Keratinocyte (primary cell): ENCODE results near the gene CIRBP. TPM values are rescaled to one million over a fixed set of nuclear protein-coding genes. Genes with fewer than 3 reads are reported as not detected.

ENCODE experiments used
- DNase-seq: peaks from one replicate; pipeline ENCODE4 v3.0.0-alpha.2; 2011; ENCODE audit warnings: low read depth, missing footprints, low spot score
- FAIRE-seq: peaks from 2 replicates; lab custom pipeline; 2011; peaks lifted over from hg19 to GRCh38; lab: Jason Lieb, UNC
- H2AFZ ChIP-seq: 2 replicates; pipeline ENCODE4 v1.6.0; 2012; ENCODE audit warnings: low read length, control low read depth, inconsistent platforms; ENCODE audit not compliant: control insufficient read depth
- H3K27ac ChIP-seq: 2 replicates; pipeline ENCODE4 v1.5.1; 2011; ENCODE audit warnings: low read length; ENCODE audit not compliant: control insufficient read depth, insufficient read depth
- H3K27me3 ChIP-seq: 3 replicates; pipeline ENCODE4 v1.6.0; 2011; ENCODE audit warnings: low read length; ENCODE audit not compliant: control insufficient read depth, insufficient read depth; ENCODE audit errors: extremely low read depth
- H3K36me3 ChIP-seq, 2 experiments: 2 replicates in 1 of 2; 3 replicates in 1 of 2; pipeline ENCODE4 v1.5.1; 2011; ENCODE audit warnings: low read length in 2 of 2, mild to moderate bottlenecking in 1 of 2; ENCODE audit not compliant: control insufficient read depth in 2 of 2, insufficient read depth in 2 of 2; ENCODE audit errors: extremely low read depth in 1 of 2
- H3K4me1 ChIP-seq: 3 replicates; pipeline ENCODE4 v1.5.1; 2011; ENCODE audit warnings: low read length; ENCODE audit not compliant: control insufficient read depth, insufficient read depth; ENCODE audit errors: extremely low read depth
- H3K4me2 ChIP-seq: 3 replicates; pipeline ENCODE4 v1.6.0; 2011; ENCODE audit warnings: low read depth, low read length; ENCODE audit not compliant: control insufficient read depth, insufficient read depth; ENCODE audit errors: extremely low read depth
- H3K4me3 ChIP-seq, 3 experiments: fragments of 200-600 bp in 1 of 3; sonication (generic) in 1 of 3; 2 replicates in 2 of 3; 3 replicates in 1 of 3; pipeline ENCODE4 v1.5.1; 2011 to 2016; ENCODE audit warnings: low read length in 3 of 3, mild to moderate bottlenecking in 3 of 3, control low read depth in 2 of 3, inconsistent platforms in 1 of 3, low read depth in 1 of 3, mixed read lengths in 1 of 3, mixed run types in 1 of 3, moderate library complexity in 1 of 3; ENCODE audit not compliant: control insufficient read depth in 2 of 3, insufficient read depth in 2 of 3; ENCODE audit errors: extremely low read depth in 1 of 3
- H3K79me2 ChIP-seq: 2 replicates; pipeline ENCODE4 v1.6.0; 2012; ENCODE audit warnings: low read length; ENCODE audit not compliant: control insufficient read depth, insufficient read depth
- H3K9ac ChIP-seq: 3 replicates; pipeline ENCODE4 v1.6.0; 2011; ENCODE audit warnings: low read length; ENCODE audit not compliant: control insufficient read depth, insufficient read depth; ENCODE audit errors: extremely low read depth
- H3K9me1 ChIP-seq: 3 replicates; pipeline ENCODE4 v1.6.0; 2011; ENCODE audit warnings: low read length; ENCODE audit not compliant: control insufficient read depth, insufficient read depth; ENCODE audit errors: extremely low read depth
- H3K9me3 ChIP-seq: 2 replicates; pipeline ENCODE4 v1.5.1; 2012; ENCODE audit warnings: low read depth, low read length; ENCODE audit not compliant: control insufficient read depth
- H4K20me1 ChIP-seq: 3 replicates; pipeline ENCODE4 v1.6.0; 2011; ENCODE audit warnings: low read length; ENCODE audit not compliant: control insufficient read depth, insufficient read depth; ENCODE audit errors: extremely low read depth
- EZH2 ChIP-seq: IDR thresholded peaks from one replicate; pipeline ENCODE4 v1.6.1; 2012; ENCODE audit warnings: inconsistent platforms, mild to moderate bottlenecking, low read length, moderate library complexity
- dilution Hi-C: fragments of 300-500 bp; cut with MboI; formaldehyde crosslinking; loops from one replicate; pipeline ENCODE4 v1.7.0; 2020; ENCODE audit warnings: low sequenced_read_pairs; ENCODE audit not compliant: extremely low pct_ligation_motif_present
- polyA plus RNA-seq, 5 experiments: library from polyadenylated mRNA; depleted of rRNA in 3 of 5; stranded (reverse) in 3 of 5; stranded (forward) in 1 of 5; unstranded in 1 of 5; fragments of >200 nt; gene quantifications; 1 replicate in 1 of 5; 2 replicates in 3 of 5; 3 replicates in 1 of 5; pipeline versions ENCODE4 v1.2.1 to v1.2.3, GENCODE V29; 2011 to 2012; ENCODE audit warnings: missing spikeins in 2 of 5, low read depth in 1 of 5, low replicate concordance in 1 of 5
- TF ChIP-seq, protein P1 (sequence below), 3 experiments: IDR thresholded peaks in 1 of 3; conservative IDR thresholded peaks in 1 of 3; optimal IDR thresholded peaks in 1 of 3; 2 replicates in 2 of 3; 3 replicates in 1 of 3; pipeline versions ENCODE3 to v1.5.1; 2011; ENCODE audit warnings: low read length in 3 of 3, mild to moderate bottlenecking in 3 of 3, moderate library complexity in 2 of 3, control low read depth in 1 of 3, inconsistent platforms in 1 of 3; ENCODE audit not compliant: insufficient read depth in 2 of 3; ENCODE audit errors: extremely low read depth in 1 of 3

The CIRBP gene
- polyA plus RNA-seq, 1 donor (not counting 4 experiments of a cell fraction or from before 2014, with no cell fraction given), result 113 TPM

DNA sequence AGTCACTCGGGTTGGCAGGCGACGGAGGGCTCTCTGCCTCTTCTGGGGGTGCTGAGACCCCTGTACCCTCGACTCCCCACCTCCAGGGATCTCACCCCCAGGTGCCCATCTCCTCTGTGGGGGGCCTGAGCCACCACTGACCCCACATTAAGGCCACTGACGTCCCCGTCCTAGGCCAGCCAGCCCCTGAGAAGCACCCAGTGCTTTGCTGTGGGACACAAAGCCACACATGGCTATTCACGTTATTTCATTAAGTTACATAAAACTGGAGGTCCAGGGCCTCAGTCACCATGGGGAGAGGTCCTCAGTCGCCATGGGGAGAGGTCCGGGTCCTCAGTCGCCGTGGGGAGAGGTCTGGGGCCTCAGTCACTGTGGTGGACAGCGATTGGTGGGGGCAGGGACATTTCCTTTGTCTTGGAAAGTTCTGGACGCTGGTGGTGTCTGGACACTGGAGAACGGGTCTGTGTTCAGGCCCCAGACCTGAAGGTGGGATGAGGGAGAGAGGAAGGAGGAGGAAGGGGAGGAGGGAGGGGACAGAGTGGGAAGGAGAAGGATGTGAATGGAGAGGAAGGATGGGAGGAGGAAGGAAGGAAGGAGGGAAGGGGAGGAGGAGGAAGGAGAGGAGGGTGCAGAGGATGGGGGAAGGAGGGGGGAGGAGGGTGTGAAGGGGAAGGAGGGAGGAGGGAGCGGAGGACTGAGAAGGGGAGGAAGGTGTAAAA is 12.6 kb downstream of the CIRBP start:
- no peaks in the 10 kb centered on the region for H3K9me1 ChIP-seq
- no peak overlapping the region for H3K4me3 ChIP-seq
- H3K9me3 ChIP-seq, result no peaks in the 10 kb centered on the region
- dilution Hi-C loops, result no loop called here
- H3K4me1 ChIP-seq, result no peaks in the 10 kb centered on the region
- FAIRE-seq (no peak), DNase-seq (no peak)
- no peak overlapping the region for H2AFZ ChIP-seq
- peaks cover 33% of the 10 kb centered on the region for H3K27me3 ChIP-seq
- H3K79me2 ChIP-seq, result peaks cover under 1% of the 10 kb centered on the region
- no peak overlapping the region for H3K27ac ChIP-seq
- H3K36me3 ChIP-seq, result peaks cover 7 to 19% of the 10 kb centered on the region in 2 experiments
- H4K20me1 ChIP-seq, result peaks cover 14% of the 10 kb centered on the region
- H3K9ac ChIP-seq, result no peak overlapping the region
- no peak for TF ChIP-seq EZH2
- TF ChIP-seq, protein P1, sequence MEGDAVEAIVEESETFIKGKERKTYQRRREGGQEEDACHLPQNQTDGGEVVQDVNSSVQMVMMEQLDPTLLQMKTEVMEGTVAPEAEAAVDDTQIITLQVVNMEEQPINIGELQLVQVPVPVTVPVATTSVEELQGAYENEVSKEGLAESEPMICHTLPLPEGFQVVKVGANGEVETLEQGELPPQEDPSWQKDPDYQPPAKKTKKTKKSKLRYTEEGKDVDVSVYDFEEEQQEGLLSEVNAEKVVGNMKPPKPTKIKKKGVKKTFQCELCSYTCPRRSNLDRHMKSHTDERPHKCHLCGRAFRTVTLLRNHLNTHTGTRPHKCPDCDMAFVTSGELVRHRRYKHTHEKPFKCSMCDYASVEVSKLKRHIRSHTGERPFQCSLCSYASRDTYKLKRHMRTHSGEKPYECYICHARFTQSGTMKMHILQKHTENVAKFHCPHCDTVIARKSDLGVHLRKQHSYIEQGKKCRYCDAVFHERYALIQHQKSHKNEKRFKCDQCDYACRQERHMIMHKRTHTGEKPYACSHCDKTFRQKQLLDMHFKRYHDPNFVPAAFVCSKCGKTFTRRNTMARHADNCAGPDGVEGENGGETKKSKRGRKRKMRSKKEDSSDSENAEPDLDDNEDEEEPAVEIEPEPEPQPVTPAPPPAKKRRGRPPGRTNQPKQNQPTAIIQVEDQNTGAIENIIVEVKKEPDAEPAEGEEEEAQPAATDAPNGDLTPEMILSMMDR (optimal IDR thresholded peaks at IDR 0.05 in 1 of 3, IDR thresholded peaks at IDR 0.05 in 1 of 3, conservative IDR thresholded peaks at IDR 0.05 in 1 of 3; ENCODE audit: extremely low read depth in 1 of 3, insufficient read depth in 2 of 3, low read length in 3 of 3), result no peak
- H3K4me2 ChIP-seq, result no peak overlapping the region

DNA sequence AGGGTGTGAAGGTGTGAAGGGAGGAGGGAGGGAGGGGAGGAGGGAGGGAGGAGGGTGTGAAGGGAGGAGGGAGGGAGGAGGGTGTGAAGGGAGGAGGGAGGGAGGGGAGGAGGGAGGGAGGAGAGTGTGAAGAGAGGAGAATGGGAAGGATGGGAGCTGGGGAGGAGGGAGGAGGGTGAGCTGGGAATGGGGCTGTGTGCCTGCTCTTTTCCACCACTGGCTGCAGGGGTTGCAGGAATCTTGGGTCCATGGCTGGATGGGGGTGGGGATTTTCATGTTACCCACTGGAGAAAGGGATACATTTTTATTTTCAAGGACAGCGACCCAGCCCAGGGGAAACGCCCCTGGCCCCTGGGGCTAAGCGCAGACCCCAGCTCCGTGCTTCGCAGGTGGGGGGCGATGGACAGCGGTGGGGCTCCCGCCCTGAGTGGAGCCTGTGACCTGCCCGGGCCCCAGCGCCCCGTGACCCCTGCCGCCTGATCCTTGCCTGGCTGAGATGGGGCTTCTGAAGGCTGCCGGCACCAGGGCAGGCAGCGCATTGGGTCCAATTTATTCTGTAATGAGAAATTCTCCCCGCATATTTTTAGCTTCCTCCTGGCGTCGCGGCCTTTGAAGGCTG is 13.6 kb downstream of the CIRBP start:
- H3K36me3 ChIP-seq, result peaks cover 7 to 14% of the 10 kb centered on the region in 2 experiments
- H4K20me1 ChIP-seq, result peaks cover 14% of the 10 kb centered on the region
- no peak overlapping the region for H3K27ac ChIP-seq
- no peak overlapping the region for H3K4me2 ChIP-seq
- TF ChIP-seq, protein P1 (optimal IDR thresholded peaks at IDR 0.05 in 1 of 3, IDR thresholded peaks at IDR 0.05 in 1 of 3, conservative IDR thresholded peaks at IDR 0.05 in 1 of 3; ENCODE audit: extremely low read depth in 1 of 3, insufficient read depth in 2 of 3, low read length in 3 of 3), result no peak
- no peaks in the 10 kb centered on the region for H3K9me1 ChIP-seq
- no peak overlapping the region for H3K4me3 ChIP-seq
- H3K27me3 ChIP-seq, result peaks cover 43% of the 10 kb centered on the region
- H3K9me3 ChIP-seq, result no peaks in the 10 kb centered on the region
- H3K9ac ChIP-seq, result no peak overlapping the region
- H3K79me2 ChIP-seq, result no peaks in the 10 kb centered on the region
- FAIRE-seq, result no peak
- no peak for DNase-seq
- H2AFZ ChIP-seq, result no peak overlapping the region
- H3K4me1 ChIP-seq, result no peaks in the 10 kb centered on the region
- dilution Hi-C loops, result no loop called here
